ENCODE measurements around the gene CST3.

DNA sequence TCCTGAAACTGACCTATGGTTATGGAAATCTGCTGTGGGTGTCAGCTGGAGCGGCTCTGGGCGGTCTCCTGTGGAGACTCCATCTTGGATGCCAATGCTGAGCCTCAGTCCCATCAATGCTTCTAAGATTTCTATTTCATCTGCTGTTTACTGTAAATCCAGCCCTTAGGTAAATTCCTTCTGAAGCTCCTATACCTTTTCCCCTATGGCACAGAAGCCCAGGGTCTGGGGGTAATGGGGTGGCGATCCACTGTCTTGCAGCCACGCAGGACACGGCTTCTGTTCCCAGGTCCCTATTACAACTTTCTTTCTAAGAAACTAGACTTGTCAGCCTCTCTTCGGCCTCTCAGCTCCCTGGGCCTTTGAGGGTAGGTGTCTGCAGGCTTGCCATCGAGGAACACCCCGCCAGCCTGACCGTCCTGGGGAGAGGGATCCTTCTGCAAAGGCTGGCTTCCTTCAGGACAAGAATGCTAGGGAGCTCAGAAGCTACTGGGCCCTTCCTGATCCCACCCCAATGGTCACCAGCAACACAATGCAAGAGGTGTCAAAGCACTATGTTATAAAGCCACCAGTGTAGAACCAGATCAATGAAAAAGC lies 6.4 kb downstream of the CST3 start:
- TF ChIP-seq, protein P1, sequence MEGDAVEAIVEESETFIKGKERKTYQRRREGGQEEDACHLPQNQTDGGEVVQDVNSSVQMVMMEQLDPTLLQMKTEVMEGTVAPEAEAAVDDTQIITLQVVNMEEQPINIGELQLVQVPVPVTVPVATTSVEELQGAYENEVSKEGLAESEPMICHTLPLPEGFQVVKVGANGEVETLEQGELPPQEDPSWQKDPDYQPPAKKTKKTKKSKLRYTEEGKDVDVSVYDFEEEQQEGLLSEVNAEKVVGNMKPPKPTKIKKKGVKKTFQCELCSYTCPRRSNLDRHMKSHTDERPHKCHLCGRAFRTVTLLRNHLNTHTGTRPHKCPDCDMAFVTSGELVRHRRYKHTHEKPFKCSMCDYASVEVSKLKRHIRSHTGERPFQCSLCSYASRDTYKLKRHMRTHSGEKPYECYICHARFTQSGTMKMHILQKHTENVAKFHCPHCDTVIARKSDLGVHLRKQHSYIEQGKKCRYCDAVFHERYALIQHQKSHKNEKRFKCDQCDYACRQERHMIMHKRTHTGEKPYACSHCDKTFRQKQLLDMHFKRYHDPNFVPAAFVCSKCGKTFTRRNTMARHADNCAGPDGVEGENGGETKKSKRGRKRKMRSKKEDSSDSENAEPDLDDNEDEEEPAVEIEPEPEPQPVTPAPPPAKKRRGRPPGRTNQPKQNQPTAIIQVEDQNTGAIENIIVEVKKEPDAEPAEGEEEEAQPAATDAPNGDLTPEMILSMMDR (IDR thresholded peaks at IDR 0.05): no peak
- no peak for TF ChIP-seq POLR2A (IDR thresholded peaks at IDR 0.05)
- TF ChIP-seq POLR2AphosphoS5 (IDR thresholded peaks at IDR 0.05; ENCODE audit: insufficient read depth in 1 of 2, low read depth in 1 of 2): no peak

Measured in vagina (tissue), 2 donors.